ENCODE data around the gene AKR1A1. TPM values are rescaled to one million over a fixed set of nuclear protein-coding genes. Genes with fewer than 3 reads are reported as not detected.
"Not testable (repeated sequence)": the region's sequence is repeated elsewhere in the genome, so short reads cannot be mapped to it uniquely, and the experiment has no call there.

AKR1A1 gene
- total RNA-seq, 1 donor from 2014 or later, result 83.6 TPM

DNA sequence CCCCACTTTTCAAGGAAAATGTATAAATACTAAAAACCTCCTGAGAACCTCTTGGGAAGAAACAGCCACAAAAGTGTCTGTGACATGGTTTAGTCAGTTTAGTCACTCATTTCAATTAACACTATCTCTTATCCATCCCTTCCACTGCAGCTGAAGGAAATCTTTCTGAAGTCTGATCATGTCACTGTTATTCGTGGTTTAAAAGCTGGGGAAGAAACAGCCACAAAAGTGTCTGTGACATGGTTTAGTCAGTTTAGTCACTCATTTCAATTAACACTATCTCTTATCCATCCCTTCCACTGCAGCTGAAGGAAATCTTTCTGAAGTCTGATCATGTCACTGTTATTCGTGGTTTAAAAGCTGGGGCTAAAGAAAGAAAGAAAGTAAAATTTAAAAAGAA lies 27.1 kb upstream of the AKR1A1 start:
- not testable (repeated sequence) for DNase-seq (ENCODE audit: low read depth)

DNA sequence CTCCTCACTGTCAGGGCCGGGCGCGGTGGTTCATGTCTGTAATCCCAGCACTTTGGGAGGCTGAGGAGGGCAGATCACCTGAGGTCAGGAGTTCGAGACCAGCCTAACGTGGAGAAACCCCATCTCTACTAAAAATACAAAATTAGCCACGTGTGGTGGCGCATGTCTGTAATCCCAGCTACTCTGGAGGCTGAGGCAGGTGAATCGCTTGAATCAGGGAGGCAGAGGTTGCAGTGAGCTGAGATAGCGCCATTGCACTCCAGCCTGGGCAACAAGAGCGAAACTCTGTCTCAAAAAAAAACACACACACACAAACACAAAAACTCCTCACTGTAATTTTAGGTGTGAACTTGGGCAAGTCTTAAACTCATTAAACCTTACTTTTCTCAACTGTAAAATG lies 26.7 kb upstream of the AKR1A1 start:
- not testable (repeated sequence) for DNase-seq (ENCODE audit: low read depth)

DNA sequence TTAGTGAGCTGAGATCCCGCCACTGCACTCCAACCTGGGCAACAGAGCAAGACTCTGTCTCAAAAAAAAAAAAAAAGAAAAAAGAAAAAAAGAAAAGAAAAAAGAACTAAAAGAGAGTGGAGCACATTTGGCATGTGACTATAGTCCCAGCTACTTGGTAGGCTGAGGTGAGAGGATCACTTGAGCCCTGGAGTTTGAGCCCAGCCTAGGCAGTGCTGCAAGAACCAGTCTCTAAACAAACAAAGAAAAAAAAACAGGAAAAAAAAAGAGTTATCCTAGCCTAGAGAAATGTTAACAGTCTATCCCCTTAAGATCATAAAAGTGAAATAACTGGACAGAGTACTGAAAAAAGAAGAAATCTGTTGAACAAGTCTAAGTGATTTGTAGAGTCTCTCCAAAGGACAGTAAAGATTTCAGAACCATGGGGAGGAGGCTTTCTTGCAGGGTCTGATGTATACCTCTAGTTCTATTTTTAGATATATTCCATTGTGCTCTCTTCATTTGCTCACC lies 24.4 kb upstream of the AKR1A1 start:
- DNase-seq (ENCODE audit: low read depth), result no peak

DNA sequence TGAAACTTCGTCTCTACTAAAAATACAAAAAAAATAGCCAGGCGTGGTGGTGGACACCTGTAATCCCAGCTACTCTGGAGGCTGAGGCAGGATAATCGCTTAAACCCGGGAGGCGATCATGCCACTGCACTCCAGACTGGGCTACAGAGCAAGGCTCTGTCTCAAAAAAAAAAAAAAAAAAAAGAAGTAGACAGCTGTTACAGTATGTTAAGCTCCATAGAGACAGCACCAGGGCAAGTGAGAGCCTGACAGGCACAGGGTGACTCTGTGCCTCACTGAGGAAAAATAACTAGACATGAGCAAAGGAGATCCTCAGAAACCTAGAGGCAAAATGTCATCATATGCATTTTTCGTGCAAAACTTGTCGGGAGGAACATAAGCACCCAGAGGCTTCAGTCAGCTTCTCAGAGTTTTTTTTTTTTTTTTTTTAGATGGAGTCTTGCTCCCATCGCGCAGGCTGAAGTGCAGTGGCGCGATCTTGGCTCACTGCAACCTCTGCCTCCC lies 19.9 kb upstream of the AKR1A1 start:
- DNase-seq (ENCODE audit: low read depth), result peak; percentile 54

DNA sequence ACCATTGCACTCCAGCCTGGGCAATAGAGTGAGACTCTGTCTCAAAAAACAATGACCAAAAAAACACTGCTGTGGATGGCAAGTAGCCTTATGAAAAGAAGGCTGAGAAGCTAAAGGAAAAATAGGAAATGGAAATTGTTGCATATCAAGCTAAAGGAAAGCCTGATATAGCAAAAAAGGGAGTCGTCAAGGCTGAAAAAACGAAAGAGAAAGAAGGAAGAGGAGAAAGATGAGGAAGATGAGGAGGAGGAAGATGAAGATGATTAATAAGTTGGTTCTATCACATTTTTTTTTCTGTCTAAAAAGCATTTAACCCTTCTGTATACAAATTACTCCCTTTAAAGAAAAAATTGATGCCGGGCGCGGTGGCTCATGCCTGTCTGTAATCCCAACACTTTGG lies 18.8 kb upstream of the AKR1A1 start:
- no peak for DNase-seq (ENCODE audit: low read depth)

DNA sequence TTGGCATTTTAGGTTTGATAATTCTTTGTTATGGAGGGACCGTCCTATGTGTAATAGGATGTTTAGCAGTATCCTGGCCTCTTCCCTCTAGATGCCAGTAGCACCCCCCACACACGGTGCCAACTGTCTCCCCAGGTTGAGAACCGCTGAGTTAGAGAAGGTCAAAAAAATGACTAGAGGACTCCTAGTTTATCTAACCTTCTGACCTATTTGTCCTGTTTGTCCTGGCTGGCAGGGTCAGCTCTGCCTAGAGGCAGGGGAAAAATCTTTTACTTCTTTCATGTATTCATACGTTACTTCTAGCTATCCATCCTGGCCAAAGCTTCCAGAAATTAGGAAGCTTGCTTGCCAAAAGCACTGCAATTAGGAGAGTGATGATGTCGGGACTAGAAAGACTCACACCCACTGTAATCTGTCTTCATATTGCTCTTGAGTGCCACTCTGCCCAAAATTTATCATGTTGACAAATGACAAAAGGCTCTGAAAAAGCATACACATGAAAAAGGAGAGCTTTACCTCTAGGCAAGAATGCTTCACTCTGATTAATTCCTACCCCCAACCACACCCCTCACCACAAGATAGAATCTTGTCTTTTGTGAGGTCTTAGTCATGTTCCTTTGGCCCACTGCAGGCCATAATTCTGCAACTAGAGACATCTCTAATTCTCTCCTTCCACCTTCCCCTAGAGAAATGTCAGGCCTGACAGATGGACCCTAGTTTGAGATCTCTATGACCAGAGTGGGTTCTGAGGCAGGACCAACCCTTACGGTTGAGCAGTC lies 14.4 kb upstream of the AKR1A1 start:
- no peak for DNase-seq (ENCODE audit: low read depth)

DNA sequence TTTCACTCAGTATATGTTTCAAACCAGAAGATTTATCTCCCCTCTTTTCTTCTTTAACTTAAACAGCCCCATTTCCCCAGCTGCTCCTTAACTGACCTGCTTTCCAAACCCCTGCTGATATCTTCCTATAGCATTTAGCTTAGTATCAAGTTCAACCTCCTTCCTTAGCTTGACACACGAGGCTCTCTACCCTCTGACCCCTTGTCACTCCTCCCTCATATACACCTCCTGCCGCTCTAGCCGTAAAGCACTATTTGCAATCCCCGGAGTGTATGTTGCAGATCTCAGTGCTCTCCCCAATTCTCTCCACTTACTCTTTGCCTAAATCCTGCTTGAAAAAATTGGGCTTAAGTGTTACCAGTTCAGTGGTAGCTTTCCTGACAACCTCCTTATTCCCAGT lies 13.7 kb upstream of the AKR1A1 start:
- no peak for DNase-seq (ENCODE audit: low read depth)

DNA sequence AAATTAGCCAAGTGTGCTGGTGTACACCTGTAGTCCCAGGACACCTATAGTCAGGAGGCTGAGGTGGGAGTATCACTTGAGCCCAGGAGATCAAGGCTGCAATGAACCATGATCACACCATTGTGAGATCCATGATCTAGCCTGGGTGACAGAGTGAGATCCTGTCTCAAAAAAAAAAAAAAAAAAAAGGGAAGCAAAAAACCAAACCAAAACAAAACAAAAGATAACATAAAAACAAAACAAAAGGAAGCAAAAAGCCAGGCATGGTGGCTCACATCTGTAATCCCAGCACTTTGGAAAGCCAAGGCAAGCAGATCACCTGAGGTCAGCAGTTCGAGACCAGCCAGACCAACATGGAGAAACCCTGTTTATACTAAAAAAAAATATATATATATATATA lies 9.4 kb upstream of the AKR1A1 start:
- no peak for DNase-seq (ENCODE audit: low read depth)

DNA sequence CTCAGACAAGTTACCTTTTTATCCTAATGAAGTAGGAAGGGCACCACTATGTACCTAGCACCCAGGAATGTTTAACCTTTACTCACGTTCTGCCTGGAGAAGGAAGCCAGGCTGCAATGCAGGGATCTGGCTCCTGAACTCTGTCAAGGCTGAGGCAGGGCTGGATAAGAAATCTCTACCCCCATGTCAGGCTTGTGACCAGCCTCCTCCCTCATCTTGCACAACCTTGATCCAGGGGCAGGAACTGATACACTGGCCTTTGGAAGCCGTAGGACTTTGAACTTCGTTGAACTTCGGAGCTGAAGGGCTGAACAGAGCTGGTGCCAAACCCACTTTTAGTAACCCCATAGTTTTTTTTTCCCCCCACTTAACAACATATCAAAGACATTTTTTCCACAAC lies 8.0 kb upstream of the AKR1A1 start:
- no peak for DNase-seq (ENCODE audit: low read depth)

DNA sequence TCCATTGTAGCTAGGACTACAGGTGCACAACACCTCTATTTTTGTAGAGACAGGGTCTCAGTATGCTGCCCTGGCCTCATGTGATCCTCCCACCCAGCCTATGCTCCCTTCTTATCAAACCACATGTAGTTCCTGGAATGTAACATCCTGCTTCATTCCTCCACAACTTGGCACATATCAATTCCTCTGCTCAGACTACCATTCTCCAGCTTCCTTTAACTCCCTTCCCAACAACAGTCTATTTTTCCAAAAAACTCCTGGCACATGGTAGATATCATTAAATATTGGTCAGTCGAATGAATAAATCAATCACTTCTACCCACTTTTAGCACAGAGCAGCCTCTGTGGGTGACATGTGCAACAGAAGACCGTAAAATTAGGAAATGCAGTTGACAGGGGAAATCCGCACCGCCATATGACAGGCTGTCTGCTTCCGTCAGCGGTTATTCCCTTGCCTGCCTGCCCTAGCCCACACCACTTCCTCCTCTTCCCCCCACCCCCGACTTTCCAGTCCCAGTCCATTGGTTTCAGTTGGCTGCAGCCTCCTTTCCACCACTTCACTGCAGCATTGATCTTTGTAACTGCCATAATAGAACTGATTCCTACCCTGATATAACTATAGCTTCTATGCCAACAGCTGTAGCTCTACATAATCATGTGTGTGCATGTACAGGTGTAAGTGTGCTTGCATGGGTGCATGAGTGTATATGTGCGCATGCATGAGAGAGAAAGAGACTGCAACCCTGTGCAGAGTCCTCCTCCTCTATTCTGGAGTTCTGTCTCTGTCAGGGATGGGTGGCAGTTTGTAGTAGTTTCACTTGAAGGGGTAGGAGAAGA lies 6.8 kb upstream of the AKR1A1 start:
- no peak for DNase-seq (ENCODE audit: low read depth)

DNA sequence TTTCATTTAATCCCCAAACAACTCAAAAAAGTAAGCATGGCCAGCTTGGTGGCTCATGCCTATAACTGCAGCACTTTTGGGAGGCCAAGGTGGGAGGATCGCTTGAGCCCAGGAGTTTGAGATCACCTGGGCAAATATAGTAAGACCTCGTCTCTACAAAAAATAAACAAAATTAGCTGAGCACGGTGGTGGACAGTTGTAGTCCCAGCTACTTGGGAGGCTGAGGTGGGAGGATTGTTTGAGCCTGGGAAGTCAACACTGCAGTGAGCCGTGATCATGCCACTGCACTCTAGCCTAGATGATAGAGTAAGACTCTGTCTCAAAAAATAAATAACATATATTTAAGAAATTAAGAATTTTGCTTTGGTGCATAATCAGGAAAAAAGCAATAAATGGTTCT lies 6.1 kb upstream of the AKR1A1 start:
- no peak for DNase-seq (ENCODE audit: low read depth)

DNA sequence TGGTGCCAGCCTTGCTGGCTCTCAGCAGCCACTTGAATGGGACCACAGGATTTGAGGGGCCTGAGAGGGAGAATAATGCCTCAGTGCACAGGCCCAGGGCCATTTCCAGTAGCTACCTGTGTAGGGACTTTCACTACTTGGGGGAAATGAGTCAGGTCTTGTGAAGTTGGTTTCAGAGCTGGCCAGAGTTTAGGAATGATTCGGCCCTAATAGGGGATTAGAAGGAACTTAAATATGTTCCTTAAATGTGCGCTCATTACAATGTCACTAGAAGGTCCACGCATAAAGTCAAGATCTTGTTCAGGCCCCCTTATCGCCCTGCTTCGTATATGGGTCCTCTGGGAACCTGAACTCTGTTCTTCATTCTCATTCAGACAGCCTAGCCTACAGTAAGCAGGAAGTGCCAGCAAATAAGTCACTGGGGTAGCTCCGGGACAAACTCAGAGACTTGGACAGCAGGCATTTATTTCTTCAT lies 5.6 kb upstream of the AKR1A1 start:
- no peak for DNase-seq (ENCODE audit: low read depth)

DNA sequence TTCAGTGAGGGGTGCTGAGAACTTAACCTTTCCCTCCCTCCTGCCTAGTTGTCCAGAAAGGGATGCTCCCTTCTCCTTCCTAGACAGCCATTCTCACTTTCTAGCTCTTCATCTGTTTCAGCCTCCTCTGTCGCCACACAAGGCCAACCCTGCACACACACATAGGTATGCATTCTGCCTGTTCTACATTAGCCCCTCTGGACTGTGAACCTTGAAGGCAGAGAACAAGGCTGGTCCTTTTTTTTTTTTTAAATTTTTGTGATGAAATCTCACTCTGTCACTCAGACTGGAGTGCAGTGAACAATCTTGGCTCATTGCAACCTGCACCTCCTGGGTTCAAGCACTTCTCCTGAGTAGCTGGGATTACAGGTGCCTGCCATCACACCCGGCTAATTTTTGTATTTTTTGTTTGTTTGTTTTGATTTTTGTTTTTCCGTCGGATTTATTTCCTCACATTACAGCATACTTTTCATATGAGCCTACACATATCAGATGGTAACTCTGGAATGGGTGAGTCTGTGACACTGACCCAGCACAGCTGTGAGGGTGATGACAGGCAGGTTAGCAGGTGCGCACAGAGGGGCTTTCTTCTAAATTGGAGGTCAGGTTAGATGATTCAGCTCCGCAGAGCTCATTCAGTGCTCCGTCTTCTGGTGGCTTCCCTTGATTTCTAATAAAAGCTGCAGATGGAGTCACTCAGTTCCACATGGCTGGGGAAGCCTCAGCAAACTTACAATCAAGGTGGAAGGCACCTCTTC lies 4.9 kb upstream of the AKR1A1 start:
- DNase-seq (ENCODE audit: low read depth), result peak; percentile 67

DNA sequence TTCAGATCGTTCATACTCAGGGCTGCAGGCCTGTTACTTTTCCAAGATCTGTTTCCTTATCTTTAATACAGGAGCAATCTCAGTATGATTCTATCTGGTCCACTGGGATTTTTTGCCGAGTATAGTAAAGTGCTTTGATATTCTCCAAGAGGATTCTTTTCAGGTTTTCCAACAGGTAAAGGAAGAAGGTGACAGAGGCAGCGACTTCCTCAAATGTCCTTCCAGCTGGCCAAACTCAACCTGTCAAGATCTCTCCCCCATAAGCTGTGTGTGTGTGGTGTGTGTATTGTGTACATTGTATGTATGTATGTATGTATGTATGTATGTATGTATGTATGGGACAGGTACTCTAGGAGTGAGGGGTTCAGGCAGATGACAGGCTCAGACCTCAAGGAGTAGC lies 1.1 kb downstream of the AKR1A1 start:
- no peak for DNase-seq (ENCODE audit: low read depth)

DNA sequence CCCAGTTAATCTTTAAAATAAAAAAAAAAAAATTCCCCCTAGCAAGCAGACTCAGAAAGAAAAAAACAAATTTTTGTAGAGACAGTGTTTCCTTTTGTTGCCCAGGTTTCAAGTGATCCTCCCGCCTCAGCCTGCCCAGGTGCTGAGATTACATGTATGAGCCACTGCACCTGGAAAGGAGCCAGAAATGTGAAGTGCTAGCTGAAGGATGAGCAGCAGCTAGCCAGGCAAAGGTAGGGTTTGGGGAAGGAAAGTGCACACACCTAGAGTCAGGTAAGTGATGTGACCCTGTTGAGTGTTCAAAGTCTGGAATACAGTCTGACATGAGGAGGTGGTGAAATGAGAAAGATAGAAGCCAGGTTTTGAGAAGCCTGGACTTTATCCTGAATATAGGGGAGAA lies 1.7 kb downstream of the AKR1A1 start:
- no peak for DNase-seq (ENCODE audit: low read depth)

DNA sequence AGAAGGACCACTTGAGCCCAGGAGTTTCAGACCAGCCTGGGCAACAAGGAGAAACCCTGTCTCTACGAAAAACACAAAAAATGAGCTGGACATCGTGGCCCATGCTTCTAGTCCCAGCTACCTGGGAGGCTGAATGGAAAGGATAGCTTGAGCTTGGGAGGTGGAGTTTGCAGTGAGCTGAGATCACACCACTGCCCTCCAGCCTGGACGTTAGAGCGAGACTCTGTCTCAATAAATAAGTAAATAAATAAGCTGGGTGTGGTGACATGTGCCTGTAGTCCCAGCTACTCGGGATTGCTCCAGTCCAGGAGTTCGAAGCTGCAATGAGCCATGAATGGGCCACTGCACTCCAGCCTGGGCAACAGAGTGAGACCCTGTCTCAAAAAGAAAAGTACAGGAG lies 3.6 kb downstream of the AKR1A1 start:
- no peak for DNase-seq (ENCODE audit: low read depth)

DNA sequence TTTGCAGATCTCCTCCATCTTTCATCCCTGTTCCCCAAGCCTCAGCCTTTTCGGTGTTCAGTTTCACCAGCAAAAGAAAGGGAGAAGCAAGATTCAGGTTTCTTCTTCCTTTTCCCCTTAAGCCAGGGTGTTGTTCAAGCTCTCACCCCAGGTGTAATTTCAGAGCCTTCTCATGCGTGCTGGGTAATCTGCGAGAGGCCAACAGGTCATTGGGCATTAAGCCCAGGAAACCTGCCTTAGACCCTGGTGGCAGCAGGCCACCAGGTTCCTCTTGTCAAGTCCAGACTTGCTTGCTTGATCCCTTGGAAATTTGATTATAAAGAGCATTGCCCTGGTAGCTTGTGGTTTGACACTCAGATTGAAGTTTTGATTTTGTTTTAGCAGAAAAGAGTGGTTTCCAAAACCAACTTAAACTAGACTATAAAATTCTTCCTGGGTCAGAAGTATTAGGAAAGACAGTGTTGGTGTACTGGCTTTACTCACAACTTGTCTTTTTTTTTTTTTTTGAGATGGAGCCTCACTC lies 6.9 kb downstream of the AKR1A1 start:
- peak; percentile 54 for DNase-seq (ENCODE audit: low read depth)

DNA sequence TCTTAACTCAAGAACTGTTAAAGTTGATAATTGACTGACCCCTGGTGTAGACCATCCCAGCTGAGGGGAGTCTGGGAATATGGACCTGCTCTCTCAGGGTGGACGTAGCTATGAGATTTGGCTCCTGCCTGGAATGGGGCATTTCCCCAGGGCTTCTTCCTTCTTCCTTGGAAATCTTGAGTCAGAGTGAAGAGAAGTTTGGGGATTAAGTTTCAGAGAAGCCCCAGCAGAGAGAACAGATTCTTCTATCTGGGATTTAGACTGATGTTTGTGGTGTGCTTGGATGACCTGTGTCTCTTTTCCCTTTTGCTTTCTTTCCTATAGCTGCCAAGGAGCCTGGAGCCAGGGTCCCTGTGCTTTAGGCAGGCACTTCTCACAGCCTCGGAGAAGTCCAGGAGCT lies 13.2 kb downstream of the AKR1A1 start:
- no peak for DNase-seq (ENCODE audit: low read depth)

DNA sequence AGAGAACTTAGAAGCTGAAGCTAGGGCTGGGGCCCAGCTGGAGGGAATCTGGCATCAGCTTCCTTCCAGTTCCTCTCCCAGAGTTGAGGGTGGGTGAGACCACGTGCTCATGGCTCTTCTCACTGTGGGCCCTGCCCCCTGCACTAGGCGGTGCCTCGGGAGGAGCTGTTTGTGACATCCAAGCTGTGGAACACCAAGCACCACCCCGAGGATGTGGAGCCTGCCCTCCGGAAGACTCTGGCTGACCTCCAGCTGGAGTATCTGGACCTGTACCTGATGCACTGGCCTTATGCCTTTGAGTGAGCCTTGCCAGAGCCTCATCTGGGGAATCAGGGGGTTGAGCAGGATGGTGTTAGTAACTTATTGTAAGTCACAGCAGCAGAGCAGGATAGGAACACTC lies 16.1 kb downstream of the AKR1A1 start:
- no peak for DNase-seq (ENCODE audit: low read depth)

DNA sequence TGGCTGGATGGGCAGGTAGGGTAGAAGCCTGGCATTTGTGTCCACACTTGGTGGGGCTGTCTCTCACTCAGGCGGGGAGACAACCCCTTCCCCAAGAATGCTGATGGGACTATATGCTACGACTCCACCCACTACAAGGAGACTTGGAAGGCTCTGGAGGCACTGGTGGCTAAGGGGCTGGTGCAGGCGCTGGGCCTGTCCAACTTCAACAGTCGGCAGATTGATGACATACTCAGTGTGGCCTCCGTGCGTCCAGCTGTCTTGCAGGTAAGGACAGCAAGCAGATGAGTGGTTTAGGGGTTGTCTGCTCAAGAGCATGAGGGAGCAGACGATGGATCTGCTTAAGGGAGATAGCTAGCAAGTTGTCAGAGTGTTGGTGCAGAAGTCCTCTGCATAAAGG lies 17.3 kb downstream of the AKR1A1 start:
- DNase-seq (ENCODE audit: low read depth), result no peak

DNA sequence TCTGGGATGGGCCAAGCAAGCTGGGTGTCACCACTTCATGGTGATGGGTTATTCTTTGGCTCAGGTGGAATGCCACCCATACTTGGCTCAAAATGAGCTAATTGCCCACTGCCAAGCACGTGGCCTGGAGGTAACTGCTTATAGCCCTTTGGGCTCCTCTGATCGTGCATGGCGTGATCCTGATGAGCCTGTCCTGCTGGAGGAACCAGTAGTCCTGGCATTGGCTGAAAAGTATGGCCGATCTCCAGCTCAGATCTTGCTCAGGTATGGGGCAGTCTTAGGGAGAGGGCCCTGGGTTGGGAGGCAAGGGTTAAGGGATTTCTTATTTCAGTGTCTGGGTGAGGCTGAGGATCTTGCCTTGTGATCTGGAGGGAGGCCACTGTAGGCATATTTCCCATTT lies 17.8 kb downstream of the AKR1A1 start:
- DNase-seq (ENCODE audit: low read depth), result no peak
